HepG2 (cell line): Measurements from ENCODE around the gene SYP. TPM values are rescaled to one million over a fixed set of nuclear protein-coding genes. Genes with fewer than 3 reads are reported as not detected.

Source experiments
- ATAC-seq: fragments of 200-7000 bp; cut with Tn5 transposase; 3 replicates; pipeline ENCODE4 v1.9.1; 2020; ENCODE audit warnings: mild to moderate bottlenecking, moderate library complexity
- BruUV-seq: library from RNA; stranded (reverse); fragments of 400-500 nt; replicated peaks from 2 replicates; lab custom pipeline; 2021; lab: Mats Ljungman, UMichigan
- CTCF ChIA-PET: fragments of 300-600 bp; formaldehyde crosslinking; extraction: SDS; loops from one replicate; lab custom pipeline; 2021; ENCODE audit warnings: low total read pairs, inconsistent platforms, low intra/inter-chr PET ratio; lab: Yijun Ruan, JAX
- POLR2A ChIA-PET: fragments of 350-600 bp; sonication (Branson Sonifier 250); formaldehyde crosslinking; loops from one replicate; lab custom pipeline; 2020; ENCODE audit warnings: antibody characterized with exemption, inconsistent platforms; lab: Yijun Ruan, JAX
- DNase-seq: peaks from one replicate; pipeline ENCODE4 v3.0.0-alpha.2; 2015; ENCODE audit warnings: low spot score
- FAIRE-seq: peaks from 3 replicates; lab custom pipeline; 2011; peaks lifted over from hg19 to GRCh38; lab: Jason Lieb, UNC
- H2AFZ ChIP-seq: one replicate; pipeline ENCODE4 v1.6.1; 2011; ENCODE audit warnings: low read length, inconsistent platforms
- H3K27ac ChIP-seq: fragments of 300-600 bp; 3 replicates; pipeline ENCODE4 v1.8.0; 2011; ENCODE audit warnings: mixed run types, mild to moderate bottlenecking, mixed read lengths, low read length, inconsistent platforms; ENCODE audit not compliant: insufficient read depth; ENCODE audit errors: extremely low read length
- H3K27me3 ChIP-seq, 2 experiments: fragments of 200-600 bp in 1 of 2; 2 replicates in 1 of 2; 3 replicates in 1 of 2; pipeline versions ENCODE4 v1.6.0 to v1.8.0; 2011; ENCODE audit warnings: low read length in 2 of 2, mild to moderate bottlenecking in 2 of 2, moderate library complexity in 2 of 2, inconsistent platforms in 1 of 2; ENCODE audit not compliant: insufficient read depth in 2 of 2, control insufficient read depth in 1 of 2
- H3K36me3 ChIP-seq, 2 experiments: fragments of 200-600 bp in 1 of 2; replicated peaks in 1 of 2; 2 replicates in 1 of 2; 3 replicates in 1 of 2; pipeline versions ENCODE4 v1.5.1 to v1.8.0; 2011; ENCODE audit warnings: low read length in 2 of 2, inconsistent platforms in 1 of 2; ENCODE audit not compliant: insufficient read depth in 2 of 2, control insufficient read depth in 1 of 2
- H3K4me1 ChIP-seq: 2 replicates; pipeline ENCODE4 v1.5.1; 2012; ENCODE audit warnings: low read length, inconsistent platforms; ENCODE audit not compliant: insufficient read depth
- H3K4me2 ChIP-seq: 2 replicates; pipeline ENCODE4 v1.6.0; 2011; ENCODE audit warnings: low read depth, low read length, inconsistent platforms
- H3K4me3 ChIP-seq, 3 experiments: fragments of 200-600 bp in 1 of 3; sonication (generic), shearing (Covaris generic) in 1 of 3; replicated peaks in 1 of 3; 2 replicates each; pipeline ENCODE4 v1.5.1; 2011 to 2016; ENCODE audit warnings: low read length in 3 of 3, inconsistent platforms in 2 of 3, low read depth in 2 of 3, mild to moderate bottlenecking in 2 of 3, control low read depth in 1 of 3, mixed read lengths in 1 of 3; ENCODE audit not compliant: insufficient read depth in 1 of 3
- H3K79me2 ChIP-seq: one replicate; pipeline ENCODE4 v1.6.1; 2011; ENCODE audit warnings: low read length, inconsistent platforms; ENCODE audit not compliant: insufficient read depth
- H3K9ac ChIP-seq: 2 replicates; pipeline ENCODE4 v1.6.0; 2011; ENCODE audit warnings: mild to moderate bottlenecking, low read depth, low read length, inconsistent platforms; ENCODE audit not compliant: insufficient read depth
- H3K9me3 ChIP-seq: 2 replicates; pipeline ENCODE4 v1.5.1; 2012; ENCODE audit warnings: mild to moderate bottlenecking, low read length
- H4K20me1 ChIP-seq: 2 replicates; pipeline ENCODE4 v1.6.0; 2011; ENCODE audit warnings: inconsistent platforms, mild to moderate bottlenecking, low read length, moderate library complexity; ENCODE audit not compliant: insufficient read depth
- ARNT ChIP-seq: fragments of 450-650 bp; IDR thresholded peaks from 2 replicates; pipeline ENCODE4 v1.6.1; 2017
- CHD2 ChIP-seq: IDR thresholded peaks from 2 replicates; pipeline ENCODE4 v1.6.1; 2011; ENCODE audit warnings: low read depth, low read length, improper control_type of control experiment
- DNMT3B ChIP-seq: conservative IDR thresholded peaks from 2 replicates; pipeline ENCODE4 v1.6.1; 2016; ENCODE audit warnings: missing biosample characterization, control low read depth
- FOXA3 ChIP-seq: IDR thresholded peaks from 2 replicates; pipeline ENCODE4 v1.6.1; 2016; ENCODE audit warnings: missing genetic modification reagents, missing compliant biosample characterization
- HIVEP1 ChIP-seq: sonication (generic); formaldehyde crosslinking; IDR thresholded peaks from 2 replicates; pipeline ENCODE4 v1.4.0; 2020; ENCODE audit warnings: mild to moderate bottlenecking, missing genetic modification reagents
- NONO ChIP-seq, 2 experiments: fragments of 450-650 bp in 1 of 2; sonication (generic) in 1 of 2; formaldehyde crosslinking in 1 of 2; IDR thresholded peaks in 1 of 2; conservative IDR thresholded peaks in 1 of 2; 2 replicates each; pipeline versions ENCODE4 v1.6.1 to v1.8.0; 2017 to 2022; ENCODE audit warnings: mild to moderate bottlenecking in 1 of 2, missing genetic modification reagents in 1 of 2, moderate library complexity in 1 of 2
- ONECUT2 ChIP-seq: sonication (generic); formaldehyde crosslinking; IDR thresholded peaks from 2 replicates; pipeline ENCODE4 v1.4.0; 2020; ENCODE audit warnings: missing genetic modification reagents
- PHF8 ChIP-seq: sonication (generic); formaldehyde crosslinking; IDR thresholded peaks from 2 replicates; pipeline ENCODE4 v1.5.0; 2020; ENCODE audit warnings: missing genetic modification reagents
- PRMT3 ChIP-seq: sonication (generic); formaldehyde crosslinking; IDR thresholded peaks from 2 replicates; pipeline ENCODE4 v1.8.1; 2022; ENCODE audit warnings: low read depth, mild to moderate bottlenecking, moderate library complexity, missing genetic modification reagents, borderline replicate concordance
- PRPF4 ChIP-seq: fragments of 200-400 bp; formaldehyde crosslinking; IDR thresholded peaks from 2 replicates; pipeline ENCODE4 v1.6.1; 2016; ENCODE audit warnings: low read length, low read depth; ENCODE audit not compliant: poor library complexity, severe bottlenecking
- TRIM24 ChIP-seq: sonication (generic); formaldehyde crosslinking; IDR thresholded peaks from 2 replicates; pipeline ENCODE4 v1.8.0; 2022; ENCODE audit warnings: mild to moderate bottlenecking, missing genetic modification reagents
- ZFP36 ChIP-seq: fragments of 150-350 bp; IDR thresholded peaks from 2 replicates; pipeline ENCODE4 v1.6.1; 2018; ENCODE audit warnings: borderline replicate concordance, low read length, low read depth; ENCODE audit not compliant: partially characterized antibody
- ZNF264 ChIP-seq: sonication (generic); formaldehyde crosslinking; IDR thresholded peaks from 2 replicates; pipeline ENCODE4 v1.4.0; 2020; ENCODE audit warnings: missing genetic modification reagents
- ZNF441 ChIP-seq: sonication (generic); formaldehyde crosslinking; IDR thresholded peaks from 2 replicates; pipeline ENCODE4 v1.7.0; 2021; ENCODE audit warnings: missing genetic modification reagents, borderline replicate concordance
- ZNF460 ChIP-seq: sonication (generic); formaldehyde crosslinking; IDR thresholded peaks from 2 replicates; pipeline ENCODE4 v1.5.1; 2020; ENCODE audit warnings: missing genetic modification reagents, mild to moderate bottlenecking, borderline replicate concordance
- ZNF607 ChIP-seq: sonication (generic); formaldehyde crosslinking; IDR thresholded peaks from 2 replicates; pipeline ENCODE4 v1.5.1; 2020; ENCODE audit warnings: missing genetic modification reagents, mild to moderate bottlenecking, borderline replicate concordance
- ZNF879 ChIP-seq: sonication (generic); formaldehyde crosslinking; IDR thresholded peaks from 2 replicates; pipeline ENCODE4 v1.8.1; 2023; ENCODE audit warnings: missing genetic modification reagents
- ZNF883 ChIP-seq: sonication (generic); formaldehyde crosslinking; IDR thresholded peaks from 2 replicates; pipeline ENCODE4 v1.5.1; 2020; ENCODE audit warnings: mild to moderate bottlenecking, missing genetic modification reagents; ENCODE audit errors: not compliant biosample characterization
- WGBS: methylation state at CpG from one replicate; pipeline ENCODE4 v1.1.6; 2017; ENCODE audit warnings: low lambda C conversion rate; 5-methylcytosine and 5-hydroxymethylcytosine counted together
- in situ Hi-C: cut with HindIII; loops from 2 replicates; pipeline ENCODE4 v1.10.0; 2017; ENCODE audit warnings: low pct_unique_long_range_greater_than_20kb; ENCODE audit not compliant: extremely low pct_ligation_motif_present
- intact Hi-C: fragments of 100-400 bp; cut with micrococcal nuclease; formaldehyde crosslinking; loops from one replicate; pipeline ENCODE4 v1.10.0; 2022; ENCODE audit not compliant: unreplicated experiment
- polyA plus RNA-seq, 8 experiments: library from polyadenylated mRNA; depleted of rRNA in 3 of 8; stranded (reverse) in 7 of 8; unstranded in 1 of 8; fragments of >200 nt; fragmentation: Illumina TruSeq in 4 of 8; extraction: Trizol in 4 of 8; gene quantifications; 2 replicates each; pipeline versions ENCODE4 v1.2.1 to v1.2.3, GENCODE V29; 2011 to 2016; ENCODE audit warnings: low read depth in 4 of 8, missing spikeins in 1 of 8, mixed read lengths in 1 of 8; ENCODE audit not compliant: insufficient read depth in 1 of 8
- total RNA-seq, 5 experiments: library from RNA; depleted of rRNA; stranded (reverse); fragments of >200 nt; fragmentation: Illumina TruSeq; extraction: Trizol; gene quantifications; 2 replicates each; pipeline ENCODE4 v1.2.3, GENCODE V29; 2016; ENCODE audit warnings: low read depth in 1 of 5
- TF ChIP-seq, protein P1 (sequence below): IDR thresholded peaks from 2 replicates; pipeline ENCODE4 v1.6.1; 2016; ENCODE audit warnings: missing genetic modification reagents, missing compliant biosample characterization
- TF ChIP-seq, protein P2 (sequence below): sonication (generic); formaldehyde crosslinking; IDR thresholded peaks from 2 replicates; pipeline ENCODE4 v1.4.0; 2020; ENCODE audit warnings: missing genetic modification reagents

SYP gene
- total and polyA plus RNA-seq, 2 of the 13 experiments (the other 11 are each of a cell fraction or from before 2014, with no cell fraction given): 2.0 to 2.5 TPM

DNA sequence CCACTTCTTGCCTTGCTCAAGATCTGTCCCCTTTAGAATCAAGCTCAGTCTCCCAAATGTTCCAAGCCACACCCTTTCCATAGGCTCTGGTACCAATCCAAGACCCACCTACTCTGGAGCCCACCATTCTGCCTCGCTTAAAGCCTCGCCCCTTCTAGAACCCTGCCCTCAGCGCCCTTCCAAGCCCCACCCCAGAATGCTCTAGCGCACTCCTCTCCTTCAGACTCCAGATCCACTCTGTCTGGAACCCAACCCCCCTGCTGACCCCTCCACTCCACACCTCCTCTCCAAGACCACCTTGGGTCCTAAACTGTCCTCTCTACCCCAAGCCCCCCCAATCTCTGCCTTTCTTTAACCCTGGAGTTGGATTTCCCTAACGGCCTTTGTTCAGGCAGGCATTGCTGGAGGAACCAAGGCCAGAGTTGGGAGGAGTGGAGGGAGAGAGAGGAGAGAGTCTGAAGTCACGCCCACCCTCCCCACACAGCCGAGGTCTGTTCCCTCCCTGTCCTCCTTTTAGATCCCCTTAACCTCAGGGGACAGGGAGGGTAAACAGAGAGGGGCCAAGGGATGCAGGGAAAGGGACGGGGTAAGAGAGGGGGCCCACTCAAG, 11.4 kb downstream of the SYP start:
- no peaks in the 10 kb centered on the region for H3K79me2 ChIP-seq
- intact Hi-C loops: loop anchor here (5.0 kb wide), 1 partner anchor 451 kb away; no protein-coding TSS in a partner anchor
- no TSS peak for BruUV-seq
- ChIA-PET POLR2A (no interaction called here), CTCF (no interaction called here)
- no peak for DNase-seq
- no peak overlapping the region for H2AFZ ChIP-seq
- ATAC-seq: no peak
- no peak overlapping the region for H3K9ac ChIP-seq
- no peak overlapping the region for H3K4me3 ChIP-seq
- H4K20me1 ChIP-seq: no peaks in the 10 kb centered on the region
- H3K27me3 ChIP-seq: no peaks in the 10 kb centered on the region
- in situ Hi-C loops: loop anchor here (5.0 kb wide), 1 partner anchor 66 kb away; the partner anchor contains the start of gene GPKOW
- peaks cover 48% of the 10 kb centered on the region for H3K4me1 ChIP-seq
- peak; percentile 4 for FAIRE-seq
- peak overlapping the region; percentile 27; the same call in 1 of the 2 replicates for H3K4me2 ChIP-seq
- no peak overlapping the region for H3K27ac ChIP-seq
- no peaks in the 10 kb centered on the region for H3K9me3 ChIP-seq
- TF ChIP-seq ONECUT2 (no peak), PRMT3 (CRISPR knock-in tag) (no peak), ZNF607 (CRISPR knock-in tag) (no peak), PHF8 (CRISPR knock-in tag) (no peak), PRPF4 (no peak), ZFP36 (no peak), CHD2 (no peak), ZNF460 (CRISPR knock-in tag) (no peak), ZNF441 (CRISPR knock-in tag) (no peak), ZNF264 (CRISPR knock-in tag) (no peak), FOXA3 (CRISPR knock-in tag) (no peak), ZNF879 (CRISPR knock-in tag) (no peak), NONO (IDR thresholded peaks at IDR 0.05) (no peak), NONO (CRISPR knock-in tag; conservative IDR thresholded peaks at IDR 0.05) (no peak), ZNF883 (CRISPR knock-in tag) (no peak), ARNT (no peak), TRIM24 (CRISPR knock-in tag) (no peak), HIVEP1 (no peak), DNMT3B (CRISPR knock-in tag) (no peak)
- TF ChIP-seq, protein P1, sequence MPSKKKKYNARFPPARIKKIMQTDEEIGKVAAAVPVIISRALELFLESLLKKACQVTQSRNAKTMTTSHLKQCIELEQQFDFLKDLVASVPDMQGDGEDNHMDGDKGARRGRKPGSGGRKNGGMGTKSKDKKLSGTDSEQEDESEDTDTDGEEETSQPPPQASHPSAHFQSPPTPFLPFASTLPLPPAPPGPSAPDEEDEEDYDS: no peak
- TF ChIP-seq, protein P2, sequence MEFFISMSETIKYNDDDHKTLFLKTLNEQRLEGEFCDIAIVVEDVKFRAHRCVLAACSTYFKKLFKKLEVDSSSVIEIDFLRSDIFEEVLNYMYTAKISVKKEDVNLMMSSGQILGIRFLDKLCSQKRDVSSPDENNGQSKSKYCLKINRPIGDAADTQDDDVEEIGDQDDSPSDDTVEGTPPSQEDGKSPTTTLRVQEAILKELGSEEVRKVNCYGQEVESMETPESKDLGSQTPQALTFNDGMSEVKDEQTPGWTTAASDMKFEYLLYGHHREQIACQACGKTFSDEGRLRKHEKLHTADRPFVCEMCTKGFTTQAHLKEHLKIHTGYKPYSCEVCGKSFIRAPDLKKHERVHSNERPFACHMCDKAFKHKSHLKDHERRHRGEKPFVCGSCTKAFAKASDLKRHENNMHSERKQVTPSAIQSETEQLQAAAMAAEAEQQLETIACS (CRISPR knock-in tag): no peak
- TF ChIP-seq, all 625 proteins: peak for 0
- no peaks in the 10 kb centered on the region; a peak in 1 of 5 replicates for H3K36me3 ChIP-seq
- 61% methylated on average over 7 of the region's 8 CpGs for WGBS
